Liver (tissue), 9 donors: ENCODE results near the gene PNRC1. TPM values are rescaled to one million over a fixed set of nuclear protein-coding genes. Genes with fewer than 3 reads are reported as not detected.

Source experiments
- DNase-seq: peaks from one replicate; pipeline ENCODE4 v3.0.0-alpha.2; 2017; ENCODE audit warnings: low spot score
- H3K27ac ChIP-seq, 2 donors: one replicate each; pipeline ENCODE4 v1.7.0; 2013; ENCODE audit warnings: inconsistent platforms in 2 of 2, low read length in 2 of 2, control low read depth in 1 of 2, low read depth in 1 of 2, mild to moderate bottlenecking in 1 of 2
- H3K27me3 ChIP-seq, 4 donors: one replicate each; pipeline versions ENCODE4 v1.6.1 to v1.7.0; 2013; ENCODE audit warnings: low read length in 3 of 4, inconsistent platforms in 1 of 4, mild to moderate bottlenecking in 1 of 4, moderate library complexity in 1 of 4; ENCODE audit not compliant: control insufficient read depth in 4 of 4, insufficient read depth in 4 of 4
- H3K36me3 ChIP-seq, 4 donors: one replicate each; pipeline versions ENCODE4 v1.6.1 to v1.7.0; 2013; ENCODE audit warnings: low read length in 3 of 4, mild to moderate bottlenecking in 3 of 4, low read depth in 1 of 4, moderate library complexity in 1 of 4; ENCODE audit not compliant: control insufficient read depth in 4 of 4, insufficient read depth in 3 of 4
- H3K4me1 ChIP-seq, 4 donors: one replicate each; pipeline versions ENCODE4 v1.6.1 to v1.7.0; 2013; ENCODE audit warnings: low read length in 3 of 4, mild to moderate bottlenecking in 3 of 4, moderate library complexity in 1 of 4; ENCODE audit not compliant: control insufficient read depth in 4 of 4, insufficient read depth in 4 of 4
- H3K4me3 ChIP-seq, 3 donors: one replicate each; pipeline versions ENCODE4 v1.6.1 to v1.7.0; 2013; ENCODE audit warnings: low read length in 3 of 3, control low read depth in 1 of 3, low read depth in 1 of 3, mild to moderate bottlenecking in 1 of 3
- H3K9ac ChIP-seq, 2 donors: one replicate each; pipeline ENCODE4 v1.7.0; 2013; ENCODE audit warnings: low read length in 2 of 2, mild to moderate bottlenecking in 2 of 2, moderate library complexity in 2 of 2, control low read depth in 1 of 2, low read depth in 1 of 2
- H3K9me3 ChIP-seq, 4 donors: one replicate each; pipeline versions ENCODE4 v1.6.1 to v1.7.0; 2013; ENCODE audit warnings: low read length in 3 of 4; ENCODE audit not compliant: control insufficient read depth in 4 of 4
- ATF3 ChIP-seq: IDR thresholded peaks from 2 replicates; pipeline ENCODE4 v1.6.1; 2016; ENCODE audit warnings: antibody characterized with exemption
- EGR1 ChIP-seq, 2 donors: IDR thresholded peaks; 2 replicates each; pipeline ENCODE4 v1.6.1; 2016 to 2018; ENCODE audit warnings: antibody characterized with exemption in 2 of 2, low read depth in 2 of 2
- FOXA1 ChIP-seq: IDR thresholded peaks from 2 replicates; pipeline ENCODE4 v1.6.1; 2016; ENCODE audit warnings: antibody characterized with exemption
- FOXA2 ChIP-seq: IDR thresholded peaks from 2 replicates; pipeline ENCODE4 v1.6.1; 2016; ENCODE audit warnings: antibody characterized with exemption
- GABPA ChIP-seq, 2 donors: IDR thresholded peaks in 1 of 2; conservative IDR thresholded peaks in 1 of 2; 2 replicates each; pipeline ENCODE4 v1.6.1; 2016; ENCODE audit warnings: antibody characterized with exemption in 2 of 2, mild to moderate bottlenecking in 1 of 2, moderate library complexity in 1 of 2
- HNF4A ChIP-seq, 2 donors: conservative IDR thresholded peaks; 2 replicates each; pipeline ENCODE4 v1.6.1; 2016; ENCODE audit warnings: antibody characterized with exemption in 2 of 2, mild to moderate bottlenecking in 2 of 2
- HNF4G ChIP-seq: IDR thresholded peaks from 2 replicates; pipeline ENCODE4 v1.6.1; 2016; ENCODE audit warnings: antibody characterized with exemption
- JUND ChIP-seq, 2 donors: IDR thresholded peaks; 2 replicates each; pipeline ENCODE4 v1.6.1; 2016; ENCODE audit warnings: antibody characterized with exemption in 2 of 2
- MAX ChIP-seq: IDR thresholded peaks from 2 replicates; pipeline ENCODE4 v1.6.1; 2016; ENCODE audit warnings: antibody characterized with exemption
- NR2F2 ChIP-seq: IDR thresholded peaks from 2 replicates; pipeline ENCODE4 v1.6.1; 2016; ENCODE audit warnings: antibody characterized with exemption
- RAD21 ChIP-seq, 2 donors: IDR thresholded peaks; 2 replicates each; pipeline ENCODE4 v1.6.1; 2016; ENCODE audit warnings: antibody characterized with exemption in 2 of 2, mild to moderate bottlenecking in 2 of 2
- REST ChIP-seq: IDR thresholded peaks from 2 replicates; pipeline ENCODE4 v1.6.1; 2016; ENCODE audit warnings: antibody characterized with exemption, mild to moderate bottlenecking
- RXRA ChIP-seq, 2 donors: IDR thresholded peaks; 2 replicates each; pipeline ENCODE4 v1.6.1; 2017 to 2018; ENCODE audit warnings: antibody characterized with exemption in 2 of 2, mild to moderate bottlenecking in 1 of 2
- SP1 ChIP-seq: IDR thresholded peaks from 2 replicates; pipeline ENCODE4 v1.6.1; 2018; ENCODE audit warnings: antibody characterized with exemption, mild to moderate bottlenecking
- TAF1 ChIP-seq: conservative IDR thresholded peaks from 2 replicates; pipeline ENCODE4 v1.6.1; 2016; ENCODE audit warnings: antibody characterized with exemption, mild to moderate bottlenecking
- YY1 ChIP-seq: IDR thresholded peaks from 2 replicates; pipeline ENCODE4 v1.6.1; 2016; ENCODE audit warnings: antibody characterized with exemption, mild to moderate bottlenecking
- ZBTB33 ChIP-seq: IDR thresholded peaks from 2 replicates; pipeline ENCODE4 v1.6.1; 2016; ENCODE audit warnings: antibody characterized with exemption
- WGBS: extraction: QIAGEN DNeasy Blood & Tissue Kit; methylation state at CpG from one replicate; pipeline ENCODE4 v1.1.7; 2013; 5-methylcytosine and 5-hydroxymethylcytosine counted together
- polyA plus RNA-seq, 2 donors: library from polyadenylated mRNA; stranded (reverse) in 1 of 2; unstranded in 1 of 2; fragments of 200-250 nt in 1 of 2; fragments of >200 nt in 1 of 2; fragmentation: Nextera tagmentation in 1 of 2; extraction: Ambion mirVana in 1 of 2; gene quantifications; one replicate each; pipeline versions ENCODE4 v1.2.1 to v1.2.3, GENCODE V29; 2013 to 2015
- total RNA-seq, 2 donors: library from RNA; depleted of rRNA; stranded (reverse); fragments of >200 nt; gene quantifications; one replicate each; pipeline ENCODE4 v1.2.3, GENCODE V29; 2014
- donor health status: healthy.
- donor health status: healthy.
- donor health status: healthy.
- donor health status: healthy.
- donor health status: healthy.

The PNRC1 gene
- total and polyA plus RNA-seq, 4 donors = 27.4 to 71.4 (median 53.6) TPM

- Histone ChIP-seq H3K27me3 (no peaks in the 10 kb centered on the region), H3K4me1 (peaks cover 4 to 13% (median 7%) of the 10 kb centered on the region in 4 donors), H3K36me3 (no peaks in the 10 kb centered on the region), H3K9ac (no peak overlapping the region), H3K4me3 (no peak overlapping the region), H3K27ac (no peak overlapping the region), H3K9me3 (peaks cover 0 to 3% (median 1%) of the 10 kb centered on the region in 4 donors)
- WGBS = 61% methylated on average over 4 of the region's 4 CpGs
- DNase-seq = no peak
- TF ChIP-seq FOXA1 = no peak
- no peak for TF ChIP-seq ZBTB33
- TF ChIP-seq GABPA (IDR thresholded peaks at IDR 0.05 in 1 of 2, conservative IDR thresholded peaks at IDR 0.05 in 1 of 2) = no peak
- no peak for TF ChIP-seq RXRA (IDR thresholded peaks at IDR 0.05)
- TF ChIP-seq REST = no peak
- no peak for TF ChIP-seq RAD21 (IDR thresholded peaks at IDR 0.05)
- no peak for TF ChIP-seq FOXA2
- no peak for TF ChIP-seq JUND (IDR thresholded peaks at IDR 0.05)
- no peak for TF ChIP-seq HNF4A (conservative IDR thresholded peaks at IDR 0.05)
- TF ChIP-seq NR2F2 = no peak
- TF ChIP-seq YY1 = no peak
- no peak for TF ChIP-seq ATF3
- TF ChIP-seq SP1 = no peak
- no peak for TF ChIP-seq HNF4G
- no peak for TF ChIP-seq EGR1 (IDR thresholded peaks at IDR 0.05; ENCODE audit: low read depth in 2 of 2)
- no peak for TF ChIP-seq MAX
These were observed 7.4 kb upstream of the PNRC1 start for GRCh38 chr6:89073014-89073620.

GRCh38 chr6:89073840-89074239 is 6.7 kb upstream of the PNRC1 start:
- H3K9ac ChIP-seq = no peak overlapping the region
- H3K27me3 ChIP-seq = no peaks in the 10 kb centered on the region
- no peak overlapping the region for H3K27ac ChIP-seq
- H3K9me3 ChIP-seq = peaks cover 0 to 3% (median 1%) of the 10 kb centered on the region in 4 donors
- WGBS = 77% methylated on average over 2 of the region's 2 CpGs
- no peak overlapping the region for H3K4me3 ChIP-seq
- H3K4me1 ChIP-seq = peaks cover 4 to 10% (median 7%) of the 10 kb centered on the region in 4 donors
- no peak for DNase-seq
- H3K36me3 ChIP-seq = no peaks in the 10 kb centered on the region
- TF ChIP-seq REST (no peak), SP1 (no peak), HNF4A (conservative IDR thresholded peaks at IDR 0.05) (no peak), ZBTB33 (no peak), RXRA (IDR thresholded peaks at IDR 0.05) (no peak), TAF1 (no peak), JUND (IDR thresholded peaks at IDR 0.05) (no peak), YY1 (no peak), FOXA2 (no peak), GABPA (IDR thresholded peaks at IDR 0.05 in 1 of 2, conservative IDR thresholded peaks at IDR 0.05 in 1 of 2) (no peak)
